GM23248 (cell line): ENCODE data around the gene KCTD1.

Source experiments
- EZH2 ChIP-seq: fragments of 200-600 bp; sonication (generic); IDR thresholded peaks from 2 replicates; pipeline ENCODE4 v1.6.1; 2018; ENCODE audit warnings: antibody characterized with exemption, mild to moderate bottlenecking; ENCODE audit not compliant: insufficient read depth, poor library complexity, severe bottlenecking
- EZH2phosphoT487 ChIP-seq: fragments of 200-600 bp; sonication (generic); IDR thresholded peaks from 2 replicates; pipeline ENCODE4 v1.6.1; 2018; ENCODE audit warnings: antibody characterized with exemption, moderate library complexity, mild to moderate bottlenecking, low read depth; ENCODE audit not compliant: insufficient read depth

DNA sequence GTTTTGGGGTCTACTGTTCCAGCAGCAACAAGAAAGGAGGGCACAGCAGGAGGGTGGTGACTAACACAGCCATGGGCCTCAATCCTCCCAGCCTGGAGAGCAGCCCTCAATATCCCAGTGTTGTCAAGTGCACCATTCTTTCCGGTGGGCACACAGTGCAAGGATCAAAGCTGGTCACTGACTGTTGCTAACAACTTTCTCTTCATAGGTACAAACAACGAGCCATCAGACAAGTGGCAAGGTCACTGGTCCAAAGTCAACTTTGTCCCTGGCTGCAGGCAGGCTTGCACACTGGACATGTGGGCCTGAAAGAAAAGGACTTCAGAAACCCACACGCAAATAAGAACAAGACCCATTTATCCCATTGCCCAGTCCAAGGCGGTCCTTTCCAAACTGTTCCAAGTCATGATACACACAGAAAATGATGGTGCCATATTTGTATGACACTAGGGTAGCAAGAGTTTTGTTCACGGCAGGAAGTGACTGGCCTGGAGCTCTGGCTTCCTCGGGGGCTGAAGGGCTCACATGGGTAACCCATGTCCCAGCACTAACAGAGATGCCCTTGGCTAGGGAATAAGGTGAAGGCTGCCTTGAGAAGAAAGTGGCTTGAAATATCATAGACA lies 57.0 kb downstream of the KCTD1 start:
- TF ChIP-seq EZH2phosphoT487 (no peak), EZH2 (no peak)
